DND-41 (cell line): ENCODE data around the gene PDE4C.

Experiments used
- ATAC-seq: fragments of 200-7000 bp; cut with Tn5 transposase; 3 replicates; pipeline ENCODE4 v1.9.1; 2021; ENCODE audit warnings: low read depth; ENCODE audit not compliant: insufficient read depth
- DNase-seq: peaks from one replicate; pipeline ENCODE4 v3.0.0-alpha.2; 2020
- H2AFZ ChIP-seq: 2 replicates; pipeline ENCODE4 v1.6.0; 2012; ENCODE audit warnings: low read depth, low read length
- H3K27ac ChIP-seq: 2 replicates; pipeline ENCODE4 v1.5.1; 2012; ENCODE audit warnings: low read length, inconsistent platforms
- H3K27me3 ChIP-seq: fragments of 200-600 bp; sonication (generic); 2 replicates; pipeline ENCODE4 v1.6.0; 2012; ENCODE audit warnings: low read length, mild to moderate bottlenecking, inconsistent platforms; ENCODE audit not compliant: insufficient read depth, poor library complexity
- H3K36me3 ChIP-seq: 2 replicates; pipeline ENCODE4 v1.5.1; 2012; ENCODE audit warnings: low read length, inconsistent platforms; ENCODE audit not compliant: insufficient read depth
- H3K4me1 ChIP-seq: 2 replicates; pipeline ENCODE4 v1.5.1; 2012; ENCODE audit warnings: mild to moderate bottlenecking, low read length; ENCODE audit not compliant: insufficient read depth
- H3K4me2 ChIP-seq: 2 replicates; pipeline ENCODE4 v1.6.0; 2012; ENCODE audit warnings: mild to moderate bottlenecking, moderate library complexity, low read length, inconsistent platforms; ENCODE audit not compliant: insufficient read depth
- H3K4me3 ChIP-seq, 2 experiments: fragments of 200-600 bp in 1 of 2; shearing (Covaris generic) in 1 of 2; 2 replicates each; pipeline ENCODE4 v1.5.1; 2012 to 2016; ENCODE audit warnings: inconsistent platforms in 2 of 2, low read length in 2 of 2, mild to moderate bottlenecking in 2 of 2, low read depth in 1 of 2, moderate library complexity in 1 of 2
- H3K79me2 ChIP-seq: 2 replicates; pipeline ENCODE4 v1.6.0; 2012; ENCODE audit warnings: low read length, inconsistent platforms; ENCODE audit not compliant: insufficient read depth
- H3K9ac ChIP-seq: 2 replicates; pipeline ENCODE4 v1.6.0; 2012; ENCODE audit warnings: low read depth, mild to moderate bottlenecking, inconsistent platforms, low read length, moderate library complexity
- H3K9me3 ChIP-seq: 2 replicates; pipeline ENCODE4 v1.5.1; 2012; ENCODE audit warnings: low read length, moderate library complexity, mild to moderate bottlenecking, inconsistent platforms; ENCODE audit not compliant: insufficient read depth, severe bottlenecking
- H4K20me1 ChIP-seq: 2 replicates; pipeline ENCODE4 v1.6.0; 2012; ENCODE audit warnings: low read length; ENCODE audit not compliant: insufficient read depth
- EZH2 ChIP-seq: IDR thresholded peaks from 3 replicates; pipeline ENCODE4 v1.6.1; 2012; ENCODE audit warnings: borderline replicate concordance, low read depth, mild to moderate bottlenecking, moderate library complexity, low read length, inconsistent platforms; ENCODE audit not compliant: severe bottlenecking
- TF ChIP-seq, protein P1 (sequence below): IDR thresholded peaks from 2 replicates; pipeline ENCODE4 v1.5.1; 2012; ENCODE audit warnings: borderline replicate concordance, low read length, moderate library complexity, mild to moderate bottlenecking; ENCODE audit not compliant: poor library complexity, severe bottlenecking; ENCODE audit errors: extremely low read depth

PDE4C gene

GRCh38 chr19:18218159-18218558 is 8.1 kb downstream of the PDE4C start:
- H3K9me3 ChIP-seq: no peaks in the 10 kb centered on the region
- H3K79me2 ChIP-seq: no peaks in the 10 kb centered on the region
- no peak overlapping the region for H2AFZ ChIP-seq
- H3K4me1 ChIP-seq: no peaks in the 10 kb centered on the region
- H3K9ac ChIP-seq: no peak overlapping the region
- no peak overlapping the region for H3K4me2 ChIP-seq
- DNase-seq (no peak), ATAC-seq (no peak)
- H4K20me1 ChIP-seq: no peaks in the 10 kb centered on the region
- no peaks in the 10 kb centered on the region for H3K27me3 ChIP-seq
- TF ChIP-seq, protein P1, sequence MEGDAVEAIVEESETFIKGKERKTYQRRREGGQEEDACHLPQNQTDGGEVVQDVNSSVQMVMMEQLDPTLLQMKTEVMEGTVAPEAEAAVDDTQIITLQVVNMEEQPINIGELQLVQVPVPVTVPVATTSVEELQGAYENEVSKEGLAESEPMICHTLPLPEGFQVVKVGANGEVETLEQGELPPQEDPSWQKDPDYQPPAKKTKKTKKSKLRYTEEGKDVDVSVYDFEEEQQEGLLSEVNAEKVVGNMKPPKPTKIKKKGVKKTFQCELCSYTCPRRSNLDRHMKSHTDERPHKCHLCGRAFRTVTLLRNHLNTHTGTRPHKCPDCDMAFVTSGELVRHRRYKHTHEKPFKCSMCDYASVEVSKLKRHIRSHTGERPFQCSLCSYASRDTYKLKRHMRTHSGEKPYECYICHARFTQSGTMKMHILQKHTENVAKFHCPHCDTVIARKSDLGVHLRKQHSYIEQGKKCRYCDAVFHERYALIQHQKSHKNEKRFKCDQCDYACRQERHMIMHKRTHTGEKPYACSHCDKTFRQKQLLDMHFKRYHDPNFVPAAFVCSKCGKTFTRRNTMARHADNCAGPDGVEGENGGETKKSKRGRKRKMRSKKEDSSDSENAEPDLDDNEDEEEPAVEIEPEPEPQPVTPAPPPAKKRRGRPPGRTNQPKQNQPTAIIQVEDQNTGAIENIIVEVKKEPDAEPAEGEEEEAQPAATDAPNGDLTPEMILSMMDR: no peak
- TF ChIP-seq EZH2: no peak
- no peaks in the 10 kb centered on the region for H3K36me3 ChIP-seq
- no peak overlapping the region for H3K27ac ChIP-seq
- H3K4me3 ChIP-seq: no peak overlapping the region

DNA sequence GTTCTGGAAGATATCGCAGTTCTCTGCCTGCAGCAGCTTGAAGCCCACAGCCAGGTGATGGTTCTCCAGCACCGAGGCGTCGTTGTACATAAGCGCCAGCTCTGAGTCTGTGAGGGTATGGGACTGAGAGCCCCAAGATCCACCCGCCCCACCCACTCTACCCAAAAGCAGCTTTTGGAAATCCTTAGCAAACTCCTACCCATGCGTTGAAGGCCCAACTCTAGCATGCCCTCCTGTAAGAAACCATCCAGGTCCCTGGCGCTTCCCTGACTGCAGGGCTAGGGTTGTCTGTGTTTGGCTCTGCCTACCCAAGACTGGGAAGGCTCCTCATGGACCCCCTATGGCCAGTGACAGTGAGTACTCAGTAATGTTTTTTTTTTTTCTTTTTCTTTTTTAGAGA is 9.4 kb downstream of the PDE4C start:
- H3K4me3 ChIP-seq: no peak overlapping the region
- no peaks in the 10 kb centered on the region for H3K79me2 ChIP-seq
- H2AFZ ChIP-seq: no peak overlapping the region
- H3K9ac ChIP-seq: no peak overlapping the region
- DNase-seq (no peak), ATAC-seq (no peak)
- no peaks in the 10 kb centered on the region for H3K27me3 ChIP-seq
- no peaks in the 10 kb centered on the region for H3K9me3 ChIP-seq
- H3K36me3 ChIP-seq: no peaks in the 10 kb centered on the region
- no peak for TF ChIP-seq EZH2
- TF ChIP-seq, protein P1: no peak
- no peak overlapping the region for H3K27ac ChIP-seq
- H3K4me2 ChIP-seq: no peak overlapping the region
- H4K20me1 ChIP-seq: no peaks in the 10 kb centered on the region
- H3K4me1 ChIP-seq: no peaks in the 10 kb centered on the region

- no peak overlapping the region for H3K27ac ChIP-seq
- H3K27me3 ChIP-seq: no peaks in the 10 kb centered on the region
- no peaks in the 10 kb centered on the region for H3K9me3 ChIP-seq
- no peak overlapping the region for H3K9ac ChIP-seq
- no peak overlapping the region for H2AFZ ChIP-seq
- ATAC-seq: no peak
- no peak overlapping the region for H3K4me3 ChIP-seq
- no peak for DNase-seq
- H3K4me2 ChIP-seq: no peak overlapping the region
- no peak for TF ChIP-seq EZH2
- TF ChIP-seq, protein P1: no peak
- no peaks in the 10 kb centered on the region for H3K4me1 ChIP-seq
- H4K20me1 ChIP-seq: no peaks in the 10 kb centered on the region
- no peaks in the 10 kb centered on the region for H3K79me2 ChIP-seq
- no peaks in the 10 kb centered on the region for H3K36me3 ChIP-seq
Measured at GRCh38 chr19:18214779-18215433, 11.3 kb downstream of the PDE4C start.
